Mucosa of rectum (tissue), 2 donors: Measurements from ENCODE around the gene ULK4.

Experiments used
- H3K27ac ChIP-seq, 2 donors: one replicate each; pipeline ENCODE4 v1.7.0; 2013; ENCODE audit warnings: inconsistent platforms in 2 of 2, low read depth in 2 of 2, low read length in 2 of 2
- H3K27me3 ChIP-seq, 2 donors: one replicate each; pipeline ENCODE4 v1.7.0; 2013; ENCODE audit warnings: low read length in 2 of 2; ENCODE audit not compliant: control insufficient read depth in 2 of 2, insufficient read depth in 2 of 2
- H3K36me3 ChIP-seq, 2 donors: one replicate each; pipeline ENCODE4 v1.7.0; 2013; ENCODE audit warnings: low read length in 2 of 2; ENCODE audit not compliant: control insufficient read depth in 2 of 2, insufficient read depth in 2 of 2
- H3K4me1 ChIP-seq, 2 donors: one replicate each; pipeline ENCODE4 v1.7.0; 2013; ENCODE audit warnings: low read length in 2 of 2, mild to moderate bottlenecking in 1 of 2; ENCODE audit not compliant: control insufficient read depth in 2 of 2, insufficient read depth in 2 of 2
- H3K4me3 ChIP-seq, 2 donors: one replicate each; pipeline ENCODE4 v1.7.0; 2013; ENCODE audit warnings: low read length in 2 of 2
- H3K9ac ChIP-seq, 2 donors: one replicate each; pipeline ENCODE4 v1.7.0; 2013; ENCODE audit warnings: low read length in 2 of 2, low read depth in 1 of 2, mild to moderate bottlenecking in 1 of 2
- H3K9me3 ChIP-seq, 2 donors: one replicate each; pipeline ENCODE4 v1.7.0; 2013; ENCODE audit warnings: low read length in 2 of 2; ENCODE audit not compliant: control insufficient read depth in 2 of 2
- donor health status: healthy.
- donor health status: Normal muscosa, but diverticular disease.

The ULK4 gene

GRCh38 chr3:41320953-41321641 lies 640.8 kb downstream of the ULK4 start:
- no peak overlapping the region for H3K27ac ChIP-seq
- H3K9ac ChIP-seq, result no peak overlapping the region
- H3K27me3 ChIP-seq, result no peaks in the 10 kb centered on the region
- no peaks in the 10 kb centered on the region for H3K4me1 ChIP-seq
- no peaks in the 10 kb centered on the region for H3K36me3 ChIP-seq
- H3K9me3 ChIP-seq, result no peaks in the 10 kb centered on the region
- no peak overlapping the region for H3K4me3 ChIP-seq

GRCh38 chr3:41318520-41318919 lies 643.4 kb downstream of the ULK4 start:
- H3K27me3 ChIP-seq, result no peaks in the 10 kb centered on the region
- H3K27ac ChIP-seq, result no peak overlapping the region
- H3K4me1 ChIP-seq, result no peaks in the 10 kb centered on the region
- H3K36me3 ChIP-seq, result no peaks in the 10 kb centered on the region
- H3K9ac ChIP-seq, result no peak overlapping the region
- no peak overlapping the region for H3K4me3 ChIP-seq
- H3K9me3 ChIP-seq, result no peaks in the 10 kb centered on the region

- no peak overlapping the region for H3K27ac ChIP-seq
- H3K4me1 ChIP-seq, result no peaks in the 10 kb centered on the region
- H3K4me3 ChIP-seq, result no peak overlapping the region
Observed at GRCh38 chr3:41317718-41318117, 644.2 kb downstream of the ULK4 start.

GRCh38 chr3:41317298-41317697 lies 644.6 kb downstream of the ULK4 start:
- Histone ChIP-seq H3K4me3 (no peak overlapping the region), H3K27me3 (no peaks in the 10 kb centered on the region), H3K4me1 (no peaks in the 10 kb centered on the region), H3K9me3 (no peaks in the 10 kb centered on the region), H3K36me3 (no peaks in the 10 kb centered on the region), H3K27ac (no peak overlapping the region), H3K9ac (no peak overlapping the region)

More at GRCh38 chr3:41317718-41318117, 644.2 kb downstream of the ULK4 start:
- H3K36me3 ChIP-seq, result no peaks in the 10 kb centered on the region
- H3K9me3 ChIP-seq, result no peaks in the 10 kb centered on the region
- no peak overlapping the region for H3K9ac ChIP-seq
- no peaks in the 10 kb centered on the region for H3K27me3 ChIP-seq

GRCh38 chr3:41315126-41315525 lies 646.8 kb downstream of the ULK4 start:
- Histone ChIP-seq H3K36me3 (no peaks in the 10 kb centered on the region), H3K4me1 (no peaks in the 10 kb centered on the region), H3K9ac (no peak overlapping the region), H3K9me3 (no peaks in the 10 kb centered on the region), H3K27me3 (no peaks in the 10 kb centered on the region), H3K4me3 (no peak overlapping the region), H3K27ac (no peak overlapping the region)

- H3K9ac ChIP-seq, result no peak overlapping the region
- H3K4me1 ChIP-seq, result no peaks in the 10 kb centered on the region
- no peaks in the 10 kb centered on the region for H3K27me3 ChIP-seq
- no peaks in the 10 kb centered on the region for H3K9me3 ChIP-seq
- no peak overlapping the region for H3K27ac ChIP-seq
- H3K4me3 ChIP-seq, result no peak overlapping the region
- no peaks in the 10 kb centered on the region for H3K36me3 ChIP-seq
Observed at GRCh38 chr3:41308119-41308518, 653.8 kb downstream of the ULK4 start.

GRCh38 chr3:41307065-41307464 lies 654.8 kb downstream of the ULK4 start:
- H3K4me1 ChIP-seq, result no peaks in the 10 kb centered on the region
- H3K27me3 ChIP-seq, result no peaks in the 10 kb centered on the region
- H3K36me3 ChIP-seq, result no peaks in the 10 kb centered on the region
- H3K27ac ChIP-seq, result no peak overlapping the region
- H3K9me3 ChIP-seq, result no peaks in the 10 kb centered on the region
- no peak overlapping the region for H3K4me3 ChIP-seq
- H3K9ac ChIP-seq, result no peak overlapping the region

GRCh38 chr3:41304593-41304992 lies 657.3 kb downstream of the ULK4 start:
- no peaks in the 10 kb centered on the region for H3K9me3 ChIP-seq
- H3K27ac ChIP-seq, result no peak overlapping the region
- no peak overlapping the region for H3K9ac ChIP-seq
- no peaks in the 10 kb centered on the region for H3K4me1 ChIP-seq
- no peaks in the 10 kb centered on the region for H3K27me3 ChIP-seq
- no peak overlapping the region for H3K4me3 ChIP-seq
- no peaks in the 10 kb centered on the region for H3K36me3 ChIP-seq

GRCh38 chr3:41302295-41302694 lies 659.6 kb downstream of the ULK4 start:
- no peaks in the 10 kb centered on the region for H3K9me3 ChIP-seq
- H3K27ac ChIP-seq, result no peak overlapping the region

GRCh38 chr3:41301548-41301947 lies 660.4 kb downstream of the ULK4 start:
- no peak overlapping the region for H3K27ac ChIP-seq
- no peaks in the 10 kb centered on the region for H3K36me3 ChIP-seq
- H3K4me1 ChIP-seq, result no peaks in the 10 kb centered on the region
- H3K9me3 ChIP-seq, result no peaks in the 10 kb centered on the region
- no peak overlapping the region for H3K4me3 ChIP-seq
- H3K27me3 ChIP-seq, result no peaks in the 10 kb centered on the region
- no peak overlapping the region for H3K9ac ChIP-seq

More at GRCh38 chr3:41302295-41302694, 659.6 kb downstream of the ULK4 start:
- no peaks in the 10 kb centered on the region for H3K36me3 ChIP-seq
- H3K4me1 ChIP-seq, result no peaks in the 10 kb centered on the region
- H3K9ac ChIP-seq, result no peak overlapping the region
- H3K4me3 ChIP-seq, result no peak overlapping the region
- H3K27me3 ChIP-seq, result no peaks in the 10 kb centered on the region
